BJ (cell line): ENCODE data around the gene CIAO2A. TPM values are rescaled to one million over a fixed set of nuclear protein-coding genes. Genes with fewer than 3 reads are reported as not detected.

Experiments used
- CTCF ChIA-PET: fragments of 350-600 bp; formaldehyde crosslinking; extraction: SDS; loops from one replicate; lab custom pipeline; 2021; ENCODE audit warnings: antibody characterized with exemption, inconsistent platforms; lab: Yijun Ruan, JAX
- POLR2A ChIA-PET: fragments of 300-600 bp; sonication (Branson Sonifier 250); formaldehyde crosslinking; extraction: SDS; loops from one replicate; lab custom pipeline; 2021; ENCODE audit warnings: antibody characterized with exemption; lab: Charles Lee
- DNase-seq: peaks from one replicate; pipeline ENCODE4 v3.0.0-alpha.2; 2011; ENCODE audit warnings: low read depth
- H3K27me3 ChIP-seq: 2 replicates; pipeline ENCODE4 v1.6.0; 2011; ENCODE audit warnings: low read length; ENCODE audit not compliant: control insufficient read depth, insufficient read depth
- H3K36me3 ChIP-seq: 2 replicates; pipeline ENCODE4 v1.5.1; 2011; ENCODE audit warnings: low read length; ENCODE audit not compliant: control insufficient read depth, insufficient read depth
- H3K4me3 ChIP-seq: 2 replicates; pipeline ENCODE4 v1.5.1; 2011; ENCODE audit warnings: low read depth, mild to moderate bottlenecking, control low read depth, low read length
- polyA plus RNA-seq: library from polyadenylated mRNA; depleted of rRNA; stranded (reverse); fragments of >200 nt; gene quantifications from 2 replicates; pipeline ENCODE4 v1.2.3, GENCODE V29; 2011
- TF ChIP-seq, protein P1 (sequence below): IDR thresholded peaks from 2 replicates; pipeline ENCODE4 v1.5.1; 2011; ENCODE audit warnings: low read depth, mild to moderate bottlenecking, control low read depth, inconsistent platforms, low read length, moderate library complexity; ENCODE audit not compliant: insufficient read depth

CIAO2A gene
- polyA plus RNA-seq, 1 experiment = 24.6 TPM

DNA sequence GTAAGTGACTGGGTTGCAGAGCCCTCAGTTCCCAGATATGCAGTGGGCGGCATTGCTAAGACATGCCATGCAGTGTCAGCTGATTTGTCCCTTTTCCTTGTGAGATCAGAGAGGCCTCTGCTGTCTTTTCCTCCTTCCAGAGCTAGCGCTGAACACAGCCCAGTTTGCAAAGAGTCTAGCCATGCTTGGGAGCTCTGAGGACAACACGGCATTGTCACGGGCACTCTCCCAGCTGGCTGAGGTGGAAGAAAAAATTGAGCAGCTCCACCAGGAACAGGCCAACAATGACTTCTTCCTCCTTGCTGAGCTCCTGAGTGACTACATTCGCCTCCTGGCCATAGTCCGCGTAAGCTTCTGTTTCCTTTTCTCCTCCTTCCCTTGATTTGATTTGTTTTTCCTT lies 37.9 kb upstream of the CIAO2A start:
- CTCF ChIA-PET = interaction anchor here (1.1 to 2.4 kb wide), 3 partner anchors 13 to 22 kb away, joined by 3 to 11 read pairs (median 6); no protein-coding TSS in a partner anchor
- Histone ChIP-seq H3K4me3 (no peak overlapping the region), H3K36me3 (peaks cover 29% of the 10 kb centered on the region), H3K27me3 (no peaks in the 10 kb centered on the region)
- TF ChIP-seq, protein P1, sequence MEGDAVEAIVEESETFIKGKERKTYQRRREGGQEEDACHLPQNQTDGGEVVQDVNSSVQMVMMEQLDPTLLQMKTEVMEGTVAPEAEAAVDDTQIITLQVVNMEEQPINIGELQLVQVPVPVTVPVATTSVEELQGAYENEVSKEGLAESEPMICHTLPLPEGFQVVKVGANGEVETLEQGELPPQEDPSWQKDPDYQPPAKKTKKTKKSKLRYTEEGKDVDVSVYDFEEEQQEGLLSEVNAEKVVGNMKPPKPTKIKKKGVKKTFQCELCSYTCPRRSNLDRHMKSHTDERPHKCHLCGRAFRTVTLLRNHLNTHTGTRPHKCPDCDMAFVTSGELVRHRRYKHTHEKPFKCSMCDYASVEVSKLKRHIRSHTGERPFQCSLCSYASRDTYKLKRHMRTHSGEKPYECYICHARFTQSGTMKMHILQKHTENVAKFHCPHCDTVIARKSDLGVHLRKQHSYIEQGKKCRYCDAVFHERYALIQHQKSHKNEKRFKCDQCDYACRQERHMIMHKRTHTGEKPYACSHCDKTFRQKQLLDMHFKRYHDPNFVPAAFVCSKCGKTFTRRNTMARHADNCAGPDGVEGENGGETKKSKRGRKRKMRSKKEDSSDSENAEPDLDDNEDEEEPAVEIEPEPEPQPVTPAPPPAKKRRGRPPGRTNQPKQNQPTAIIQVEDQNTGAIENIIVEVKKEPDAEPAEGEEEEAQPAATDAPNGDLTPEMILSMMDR = no peak
- POLR2A ChIA-PET = no interaction called here
- no peak for DNase-seq

DNA sequence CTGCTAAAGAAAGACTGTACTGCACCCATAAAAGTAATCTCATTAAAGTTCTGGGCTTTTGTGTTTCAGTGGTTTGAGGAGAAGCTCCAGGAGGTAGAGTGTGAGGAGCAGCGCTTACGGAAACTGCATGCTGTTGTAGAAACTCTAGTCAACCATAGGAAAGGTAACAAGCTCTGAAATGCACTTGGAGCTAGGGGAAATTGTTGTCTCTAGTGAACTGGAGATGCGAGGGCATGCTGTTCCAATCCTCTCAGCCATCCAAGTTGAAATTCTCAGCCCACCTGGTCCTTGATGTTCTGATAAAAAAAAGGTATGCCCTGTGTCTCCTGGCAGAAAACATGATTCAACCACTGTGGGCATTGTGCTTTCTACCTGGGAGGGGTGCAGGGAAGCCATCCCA lies 36.5 kb upstream of the CIAO2A start:
- no peak for DNase-seq
- ChIA-PET POLR2A (no interaction called here), CTCF (interaction anchor here (1.0 to 2.4 kb wide), 2 partner anchors 15 to 23 kb away, joined by 4 to 11 read pairs; no protein-coding TSS in a partner anchor)
- H3K36me3 ChIP-seq = peaks cover 28% of the 10 kb centered on the region
- TF ChIP-seq, protein P1 = no peak
- H3K4me3 ChIP-seq = no peak overlapping the region
- no peaks in the 10 kb centered on the region for H3K27me3 ChIP-seq

DNA sequence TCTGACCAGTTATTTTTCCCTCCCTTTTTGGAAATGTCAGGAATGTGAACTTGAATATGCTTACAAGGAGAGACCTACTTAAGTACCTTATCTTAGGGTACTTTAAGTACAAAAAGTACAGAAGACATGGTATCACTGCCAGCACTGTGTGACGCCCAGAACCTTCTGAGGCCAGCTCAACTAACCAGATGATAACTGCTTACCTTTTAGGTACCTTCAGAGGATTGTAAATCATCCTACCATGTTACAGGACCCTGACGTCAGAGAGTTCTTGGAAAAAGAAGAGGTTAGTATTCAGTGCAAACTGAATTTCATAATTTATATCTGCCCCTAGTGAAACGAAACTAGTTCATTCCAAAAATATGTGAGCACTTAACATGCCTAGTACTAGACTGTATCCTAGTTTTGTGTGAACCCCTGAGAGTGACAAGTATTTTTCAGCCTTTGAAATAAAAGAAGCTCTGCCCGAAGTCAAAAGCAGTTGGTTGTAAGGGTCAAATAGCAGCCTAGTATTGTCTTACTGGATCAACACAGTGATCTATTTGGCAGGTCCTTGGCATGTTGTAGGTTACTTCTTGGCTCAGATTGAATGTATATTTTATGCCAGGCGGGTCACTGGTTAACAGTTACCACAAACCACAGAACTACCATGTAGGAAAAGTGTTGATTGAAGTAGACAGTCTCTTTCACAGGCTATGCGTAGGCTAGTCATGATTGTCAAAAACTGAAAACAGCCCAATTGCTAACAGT lies 34.1 kb upstream of the CIAO2A start:
- Histone ChIP-seq H3K27me3 (no peaks in the 10 kb centered on the region), H3K4me3 (no peak overlapping the region), H3K36me3 (peaks cover 22% of the 10 kb centered on the region)
- ChIA-PET POLR2A (interaction anchor here (0.6 kb wide), 1 partner anchor 25 kb away, joined by 3 read pairs; no protein-coding TSS in a partner anchor), CTCF (no interaction called here)
- TF ChIP-seq, protein P1 = no peak
- no peak for DNase-seq

DNA sequence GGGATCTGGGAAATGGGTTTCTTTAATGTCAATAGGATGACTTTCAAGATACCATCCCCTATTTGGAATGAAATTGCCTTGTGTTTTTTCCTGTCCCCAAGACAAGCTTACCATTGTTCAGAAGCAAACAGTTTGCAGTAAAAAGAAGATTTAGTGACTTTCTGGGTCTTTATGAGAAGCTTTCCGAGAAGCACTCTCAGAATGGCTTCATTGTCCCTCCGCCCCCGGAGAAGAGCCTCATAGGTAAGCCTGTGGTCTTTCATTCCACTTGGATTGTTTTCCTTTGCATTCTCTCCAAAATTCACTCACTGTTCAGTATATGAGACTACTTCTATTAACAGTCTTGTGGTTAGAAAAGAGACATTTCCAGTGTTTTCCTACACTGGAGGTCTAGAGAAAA lies 32.3 kb upstream of the CIAO2A start:
- H3K27me3 ChIP-seq = no peaks in the 10 kb centered on the region
- H3K36me3 ChIP-seq = peaks cover 20% of the 10 kb centered on the region
- DNase-seq = no peak
- TF ChIP-seq, protein P1 = no peak
- H3K4me3 ChIP-seq = no peak overlapping the region
- CTCF ChIA-PET = interaction anchor here (0.6 to 1.3 kb wide), 2 partner anchors 8 to 12 kb away, joined by 3 to 4 read pairs; no protein-coding TSS in a partner anchor
- POLR2A ChIA-PET = no interaction called here

DNA sequence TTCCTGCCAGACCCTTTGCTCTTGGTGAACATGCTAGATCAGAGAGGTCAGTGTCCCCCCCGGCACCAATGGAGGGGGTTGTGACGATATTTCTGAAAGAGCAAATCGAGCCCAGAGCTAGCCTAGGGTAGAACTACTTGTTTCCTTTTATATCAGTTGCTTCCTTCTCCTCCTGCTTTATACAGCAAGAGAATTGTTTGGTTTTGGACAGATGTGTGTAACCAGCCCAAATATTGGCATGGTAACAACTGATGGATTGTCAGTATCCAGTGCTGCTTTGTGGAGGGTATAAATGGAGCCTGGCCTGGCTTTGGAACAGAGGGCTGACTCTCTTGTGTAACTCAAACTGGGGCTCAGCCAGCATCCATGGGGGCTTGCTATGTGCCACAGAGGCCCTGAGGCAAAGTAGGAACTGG lies 29.3 kb upstream of the CIAO2A start:
- ChIA-PET CTCF (interaction anchor here (0.9 to 1.6 kb wide), 3 partner anchors 13 to 30 kb away, joined by 3 to 5 read pairs (median 4); no protein-coding TSS in a partner anchor), POLR2A (no interaction called here)
- no peak overlapping the region for H3K4me3 ChIP-seq
- peaks cover 18% of the 10 kb centered on the region for H3K36me3 ChIP-seq
- DNase-seq = no peak
- H3K27me3 ChIP-seq = no peaks in the 10 kb centered on the region
- TF ChIP-seq, protein P1 = no peak
